Ovary (tissue), 9 donors: ENCODE results near the gene GDPD2. TPM values are rescaled to one million over a fixed set of nuclear protein-coding genes. Genes with fewer than 3 reads are reported as not detected.

Experiments used
- DNase-seq, 5 donors: peaks; one replicate each; pipeline ENCODE4 v3.0.0-alpha.2; 2019 to 2020
- H3K27ac ChIP-seq, 2 donors: fragments of 200-600 bp; one replicate each; pipeline versions ENCODE4 v1.5.1 to v1.8.0; 2019 to 2022
- H3K27me3 ChIP-seq: fragments of 200-600 bp; one replicate; pipeline ENCODE4 v1.8.0; 2022
- H3K36me3 ChIP-seq: fragments of 200-600 bp; sonication (generic); one replicate; pipeline ENCODE4 v1.5.1; 2019
- H3K4me1 ChIP-seq: one replicate; pipeline ENCODE4 v1.8.1; 2013; ENCODE audit warnings: mild to moderate bottlenecking, moderate library complexity; ENCODE audit not compliant: insufficient read depth
- H3K4me3 ChIP-seq: fragments of 200-600 bp; sonication (generic); one replicate; pipeline ENCODE4 v1.5.1; 2017
- H3K9me3 ChIP-seq, 2 donors: fragments of 200-600 bp in 1 of 2; sonication (generic) in 1 of 2; one replicate each; pipeline versions ENCODE4 v1.5.1 to v1.8.1; 2013 to 2019; ENCODE audit warnings: mild to moderate bottlenecking in 1 of 2, moderate library complexity in 1 of 2
- CTCF ChIP-seq, 3 donors: fragments of 450-650 bp in 2 of 3; fragments of 200-600 bp in 1 of 3; IDR thresholded peaks; one replicate each; pipeline versions ENCODE4 v1.5.1 to v1.8.0; 2016 to 2022; ENCODE audit warnings: antibody characterized with exemption in 3 of 3, mild to moderate bottlenecking in 1 of 3
- EP300 ChIP-seq: sonication (generic); formaldehyde crosslinking; IDR thresholded peaks from one replicate; pipeline ENCODE4 v1.6.1; 2017; ENCODE audit warnings: antibody characterized with exemption
- POLR2A ChIP-seq: fragments of 450-650 bp; IDR thresholded peaks from one replicate; pipeline ENCODE4 v1.6.1; 2017; ENCODE audit warnings: antibody characterized with exemption, mild to moderate bottlenecking, moderate library complexity
- WGBS, 3 donors: extraction: QIAGEN DNeasy Blood & Tissue Kit in 1 of 3; methylation state at CpG; one replicate each; pipeline versions ENCODE4 v1.1.5 to v1.1.7; 2013 to 2017; 5-methylcytosine and 5-hydroxymethylcytosine counted together
- intact Hi-C, 4 donors: fragments of 100-400 bp; cut with DNase I; formaldehyde crosslinking; loops; one replicate each; pipeline versions ENCODE4 v1.11.0 to v1.15.1; 2022 to 2023
- polyA plus RNA-seq, 2 donors: library from polyadenylated mRNA; stranded (reverse); fragments of 200-250 nt in 1 of 2; fragments of 350-450 nt in 1 of 2; fragmentation: Illumina TruSeq in 1 of 2; extraction: RNeasy Lipid Tissue Mini Kit (QIAGEN cat#74804) in 1 of 2; gene quantifications; one replicate each; pipeline ENCODE4 v1.2.3, GENCODE V29; 2013 to 2014
- total RNA-seq, 7 donors: library from RNA; depleted of rRNA in 2 of 7; stranded (reverse); fragments of >200 nt in 2 of 7; fragmentation: NEBNext Ultra II Directional in 3 of 7; extraction: Animal tissue kit (Norgen Biotek cat#: 25700) in 3 of 7; gene quantifications; one replicate each; pipeline versions ENCODE4 v1.1.0 to v1.2.4, GENCODE V29; 2016 to 2023
- donor health status: DM: no; HTN: no; CAD: no; lungs with moderate emphysema.
- donor health status: DM: no; HTN: no; CAD: no.
- donor health status: Bipolar disorder and iron deficiency.
- donor health status: DM: yes; HTN: yes; CAD: no.
- donor health status: DM: no; HTN: no; CAD: no.
- donor health status: DM: yes; HTN: yes; CAD: no.

The GDPD2 gene
- total and polyA plus RNA-seq, 9 donors, result not detected

GRCh38 chrX:70405003-70405402 is 18.1 kb upstream of the GDPD2 start:
- Histone ChIP-seq H3K4me1 (no peaks in the 10 kb centered on the region), H3K4me3 (no peak overlapping the region), H3K27me3 (no peaks in the 10 kb centered on the region), H3K27ac (no peak overlapping the region), H3K36me3 (no peaks in the 10 kb centered on the region), H3K9me3 (no peaks in the 10 kb centered on the region)
- WGBS, 3 donors, result 83 to 90% (median 84%) methylated on average over 1 of the region's 1 CpG
- no peak for DNase-seq
- no peak for TF ChIP-seq POLR2A
- no peak for TF ChIP-seq EP300
- TF ChIP-seq CTCF (IDR thresholded peaks at IDR 0.05), result no peak
- intact Hi-C loops, result no loop called here

GRCh38 chrX:70410921-70411320 is 12.2 kb upstream of the GDPD2 start:
- intact Hi-C loops, result no loop called here
- Histone ChIP-seq H3K4me3 (no peak overlapping the region), H3K4me1 (no peaks in the 10 kb centered on the region), H3K27me3 (no peaks in the 10 kb centered on the region), H3K27ac (no peak overlapping the region), H3K9me3 (no peaks in the 10 kb centered on the region), H3K36me3 (no peaks in the 10 kb centered on the region)
- DNase-seq, result no peak
- 69 to 84% (median 82%) methylated on average over 2 of the region's 2 CpGs for WGBS, 3 donors
- TF ChIP-seq POLR2A, result no peak
- TF ChIP-seq EP300, result no peak
- no peak for TF ChIP-seq CTCF (IDR thresholded peaks at IDR 0.05)

- WGBS, 3 donors, result 60 to 72% (median 72%) methylated on average over 3 of the region's 3 CpGs
- intact Hi-C loops, result no loop called here
- Histone ChIP-seq H3K9me3 (no peaks in the 10 kb centered on the region), H3K4me3 (no peak overlapping the region), H3K27me3 (no peaks in the 10 kb centered on the region), H3K4me1 (no peaks in the 10 kb centered on the region), H3K36me3 (no peaks in the 10 kb centered on the region), H3K27ac (no peak overlapping the region)
- no peak for DNase-seq
- TF ChIP-seq POLR2A, result no peak
- TF ChIP-seq CTCF (IDR thresholded peaks at IDR 0.05), result no peak
- no peak for TF ChIP-seq EP300
These were observed 11.6 kb upstream of the GDPD2 start for GRCh38 chrX:70411475-70411874.

GRCh38 chrX:70421618-70422017 is 1.5 kb upstream of the GDPD2 start:
- TF ChIP-seq POLR2A (no peak), CTCF (IDR thresholded peaks at IDR 0.05) (no peak), EP300 (no peak)
- H3K9me3 ChIP-seq, result no peaks in the 10 kb centered on the region
- no peak overlapping the region for H3K27ac ChIP-seq
- WGBS, 3 donors, result 32 to 49% (median 35%) methylated on average over 2 of the region's 2 CpGs
- H3K27me3 ChIP-seq, result no peaks in the 10 kb centered on the region
- H3K36me3 ChIP-seq, result no peaks in the 10 kb centered on the region
- DNase-seq, result no peak
- H3K4me1 ChIP-seq, result no peaks in the 10 kb centered on the region
- intact Hi-C loops, result no loop called here
- H3K4me3 ChIP-seq, result no peak overlapping the region
